Muscle of arm (tissue), 14 donors: Measurements from ENCODE around the gene TBX18. TPM values are rescaled to one million over a fixed set of nuclear protein-coding genes. Genes with fewer than 3 reads are reported as not detected.
A peak's percentile ranks its signal among the peaks of the same experiment; 100 is the strongest.

Source experiments
- DNase-seq: peaks from one replicate; pipeline ENCODE4 v3.0.0-alpha.2; 2013
- long read RNA-seq, 11 donors: transcript quantifications; one replicate each; lab custom pipeline, GENCODE V29; 2026
- polyA plus RNA-seq, 12 donors: library from polyadenylated mRNA; unstranded; fragments of 120-200 nt; gene quantifications; one replicate each; pipeline ENCODE4 v1.2.1, GENCODE V29; 2013; ENCODE audit not compliant: insufficient read length in 12 of 12

Gene TBX18
- polyA plus RNA-seq: 10 to 100 TPM in 11 of 12 donors, not detected in 1; 15.2 to 60.7 (median 24.2) TPM
- long read RNA-seq, donor 1, partial matches to known transcripts: 0 of 1 reads
- long read RNA-seq, donor 1, other reads (novel, unspliced or antisense): 0 of 1 reads
- long read RNA-seq, donor 2: 0 reads
- long read RNA-seq, donor 3, full-length matches to known transcripts: 2 of 2 reads
- long read RNA-seq, donor 3, partial matches to known transcripts: 0 of 2 reads
- long read RNA-seq, donor 3, other reads (novel, unspliced or antisense): 0 of 2 reads
- long read RNA-seq, donor 4, full-length matches to known transcripts: 2 of 2 reads
- long read RNA-seq, donor 4, partial matches to known transcripts: 0 of 2 reads
- long read RNA-seq, donor 4, other reads (novel, unspliced or antisense): 0 of 2 reads
- long read RNA-seq, donor 5, full-length matches to known transcripts: 2 of 2 reads
- long read RNA-seq, donor 5, partial matches to known transcripts: 0 of 2 reads
- long read RNA-seq, donor 5, other reads (novel, unspliced or antisense): 0 of 2 reads
- long read RNA-seq, donor 6, full-length matches to known transcripts: 4 of 4 reads
- long read RNA-seq, donor 6, partial matches to known transcripts: 0 of 4 reads
- long read RNA-seq, donor 6, other reads (novel, unspliced or antisense): 0 of 4 reads
- long read RNA-seq, donor 7: 0 reads
- long read RNA-seq, donor 8, full-length matches to known transcripts: 4 of 4 reads
- long read RNA-seq, donor 8, partial matches to known transcripts: 0 of 4 reads
- long read RNA-seq, donor 8, other reads (novel, unspliced or antisense): 0 of 4 reads
- long read RNA-seq, donor 9, full-length matches to known transcripts: 2 of 2 reads
- long read RNA-seq, donor 9, partial matches to known transcripts: 0 of 2 reads
- long read RNA-seq, donor 9, other reads (novel, unspliced or antisense): 0 of 2 reads
- long read RNA-seq, donor 10, full-length matches to known transcripts: 2 of 2 reads
- long read RNA-seq, donor 10, partial matches to known transcripts: 0 of 2 reads
- long read RNA-seq, donor 10, other reads (novel, unspliced or antisense): 0 of 2 reads
- long read RNA-seq, donor 11, full-length matches to known transcripts: 3 of 3 reads
- long read RNA-seq, donor 11, partial matches to known transcripts: 0 of 3 reads
- long read RNA-seq, donor 11, other reads (novel, unspliced or antisense): 0 of 3 reads

DNA sequence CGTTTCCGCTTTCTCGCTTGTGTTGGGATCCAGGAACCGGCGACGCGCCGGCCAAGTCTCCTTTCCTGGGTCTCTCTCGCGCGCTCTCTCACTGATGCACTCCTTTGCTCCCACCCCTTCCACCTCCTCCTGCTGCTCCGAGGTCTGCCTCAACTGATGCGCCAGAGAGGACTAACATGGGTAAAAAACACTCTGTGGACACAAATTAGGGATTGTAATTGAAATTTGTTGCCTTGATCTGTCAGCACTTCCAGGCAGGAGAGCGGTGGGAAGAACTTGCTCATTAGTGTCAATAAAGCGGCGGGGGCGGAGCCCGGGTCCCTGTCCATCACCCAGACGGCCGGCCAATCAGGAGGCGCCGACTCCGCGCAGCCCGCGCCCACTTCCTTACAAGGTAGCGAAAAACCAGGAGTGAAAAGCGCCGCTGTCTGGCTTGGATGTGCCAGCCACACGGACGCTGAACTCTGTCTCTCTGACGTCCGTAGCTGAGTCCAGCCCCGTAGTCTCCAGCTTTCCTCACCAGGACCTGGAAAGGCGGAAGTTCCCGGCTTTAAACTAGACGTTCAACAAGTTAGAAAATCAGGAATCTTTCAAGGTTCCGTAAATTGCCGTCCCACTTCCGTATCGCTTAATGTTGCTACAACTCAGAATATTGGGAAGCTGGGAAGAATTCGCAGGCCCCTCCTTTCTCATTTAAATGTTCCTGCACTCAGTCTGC, at the start of gene TBX18:
TBX18 (minus strand) TSS at position 267 of the 718 bp plus-strand sequence. CDS start 417 bp downstream, outside the sequence.
- peak; percentile 96 for DNase-seq

DNA sequence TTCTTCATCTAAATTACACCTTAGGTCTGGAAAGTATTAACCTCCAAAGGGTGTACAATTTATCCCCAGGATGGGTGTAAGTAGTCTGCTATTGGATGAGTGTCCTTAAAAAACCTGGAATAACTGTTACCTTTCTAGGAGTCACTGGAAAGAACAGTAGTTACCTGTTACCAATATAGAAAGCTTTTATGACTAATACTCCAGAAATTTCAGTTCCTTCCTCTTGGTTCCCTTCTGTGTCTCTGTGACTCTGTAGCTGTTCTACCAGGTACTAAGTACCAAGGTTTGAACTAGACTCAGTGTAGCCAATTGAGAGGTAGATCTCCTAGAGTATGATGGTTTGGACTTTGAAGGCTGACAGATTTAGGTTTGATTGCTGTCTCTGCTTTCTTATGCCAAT, 47.0 kb upstream of the TBX18 start:
- DNase-seq: no peak

DNA sequence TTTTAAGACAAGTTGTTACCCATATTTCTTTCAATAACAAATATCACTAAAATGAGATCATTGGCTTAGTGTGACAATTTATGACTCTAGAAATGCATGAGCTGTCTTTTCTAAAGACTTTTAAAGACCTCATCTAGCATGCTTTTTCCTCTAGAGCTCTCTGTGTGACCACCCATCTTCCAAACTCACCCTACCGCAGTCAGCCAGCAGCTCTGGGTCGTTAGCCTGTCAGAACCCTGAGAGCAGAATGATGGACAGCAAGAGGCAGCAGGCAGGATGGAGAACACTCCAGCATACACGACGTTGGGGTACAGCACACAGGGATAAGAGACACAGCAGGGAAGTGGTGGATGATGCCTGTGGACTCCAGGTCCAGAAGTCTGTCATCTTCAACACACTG, 45.1 kb upstream of the TBX18 start:
- DNase-seq: peak; percentile 22

DNA sequence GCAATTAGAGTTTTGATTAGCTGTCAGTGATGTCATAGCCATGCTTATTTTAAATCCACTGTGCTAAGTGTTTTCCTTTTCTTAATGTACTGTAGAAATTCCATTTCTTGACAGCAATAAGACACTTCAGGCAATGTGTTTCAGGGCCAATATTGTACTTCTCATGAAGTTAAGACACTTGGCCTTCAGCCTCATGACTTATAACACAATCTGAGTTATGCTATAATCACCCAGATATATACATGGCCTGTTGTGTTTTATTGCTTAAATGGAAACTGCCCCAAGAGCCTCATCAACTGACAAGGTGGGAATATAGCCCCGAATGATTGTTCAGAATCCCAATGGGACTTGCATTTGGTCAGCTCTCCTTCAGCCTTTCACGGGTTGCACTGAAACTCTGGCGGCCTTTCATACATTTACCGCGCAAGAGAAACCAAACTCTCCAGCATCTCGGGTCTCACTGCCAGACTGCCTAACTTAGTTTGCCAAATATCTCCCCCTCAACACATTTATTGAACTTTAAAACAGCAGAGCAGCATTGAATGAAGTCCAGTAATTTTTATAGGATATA, 44.2 kb upstream of the TBX18 start:
- DNase-seq: peak; percentile 73

DNA sequence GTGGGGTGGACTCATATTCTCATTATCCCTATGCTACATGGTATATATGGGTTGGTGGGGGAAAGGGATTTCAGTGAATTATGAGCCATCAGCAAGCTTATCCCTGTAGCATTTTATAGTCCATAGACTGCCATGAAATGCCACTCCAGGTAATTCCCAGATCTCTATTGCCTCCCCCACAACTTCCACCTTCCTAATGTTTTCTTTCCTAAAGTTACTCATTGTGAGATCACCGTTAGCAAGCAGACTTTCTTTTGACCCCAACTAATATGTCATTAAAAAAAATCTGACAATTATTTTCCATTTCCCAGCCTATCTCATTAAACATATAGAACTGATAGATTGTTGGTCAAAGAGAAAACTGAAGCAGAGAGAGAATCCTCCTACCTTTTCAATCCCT, 40.7 kb upstream of the TBX18 start:
- DNase-seq: no peak

DNA sequence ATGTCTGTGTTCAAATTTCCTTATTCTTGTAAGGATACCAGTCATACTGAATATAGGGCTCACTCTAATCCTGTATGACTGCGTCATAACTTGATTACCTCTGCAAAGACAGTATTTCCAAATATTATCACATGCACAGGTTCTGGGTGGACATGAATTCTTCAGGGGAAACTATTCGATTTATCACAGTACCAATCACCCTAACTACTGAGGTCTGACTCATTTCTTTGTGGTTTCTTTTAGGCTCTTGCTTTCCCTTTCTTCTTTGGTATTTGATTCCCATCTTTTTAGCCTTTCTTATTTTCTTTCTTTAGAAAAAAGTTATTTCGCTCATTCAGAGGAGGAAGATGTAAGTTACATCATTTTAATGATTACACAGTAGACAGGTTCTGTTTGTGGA, 40.3 kb upstream of the TBX18 start:
- DNase-seq: no peak

DNA sequence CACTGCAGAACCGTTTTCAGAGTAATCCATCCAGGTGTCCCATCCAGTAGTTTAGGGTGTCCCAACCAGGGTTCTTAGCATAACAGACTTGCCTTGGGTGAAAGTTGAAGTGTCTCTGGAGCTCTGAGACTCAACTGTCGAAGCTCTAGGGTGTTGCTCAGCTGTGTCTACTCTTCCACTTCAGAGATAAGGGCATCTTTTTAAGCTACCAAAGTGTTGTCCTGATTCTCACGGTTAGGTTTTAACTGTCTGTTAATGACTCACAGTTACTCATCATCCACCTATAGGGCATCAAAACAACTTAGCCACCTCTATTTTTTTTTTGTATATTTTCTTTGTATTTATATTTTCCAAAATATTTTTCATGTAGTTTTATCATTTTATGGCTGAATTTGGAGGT, 36.9 kb upstream of the TBX18 start:
- DNase-seq: no peak

DNA sequence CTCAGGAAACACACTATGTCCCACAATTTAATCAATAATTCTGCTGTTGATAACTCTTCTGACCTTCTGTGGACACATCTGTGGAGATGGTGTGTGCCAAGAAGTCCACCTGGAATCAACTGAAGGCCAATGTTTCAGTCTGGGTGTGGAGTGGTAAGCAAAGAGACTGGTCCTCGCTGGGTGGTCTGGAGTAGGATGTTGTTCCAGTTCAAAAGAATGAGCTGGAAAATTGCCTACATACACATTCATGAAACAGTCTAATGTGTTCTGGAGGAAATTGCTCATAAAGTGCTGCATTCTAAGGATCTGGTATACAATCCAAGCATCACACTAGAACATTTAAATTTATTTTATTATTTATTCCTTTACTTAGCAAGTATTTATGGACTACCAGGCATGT, 33.9 kb upstream of the TBX18 start:
- peak; percentile 40 for DNase-seq

DNA sequence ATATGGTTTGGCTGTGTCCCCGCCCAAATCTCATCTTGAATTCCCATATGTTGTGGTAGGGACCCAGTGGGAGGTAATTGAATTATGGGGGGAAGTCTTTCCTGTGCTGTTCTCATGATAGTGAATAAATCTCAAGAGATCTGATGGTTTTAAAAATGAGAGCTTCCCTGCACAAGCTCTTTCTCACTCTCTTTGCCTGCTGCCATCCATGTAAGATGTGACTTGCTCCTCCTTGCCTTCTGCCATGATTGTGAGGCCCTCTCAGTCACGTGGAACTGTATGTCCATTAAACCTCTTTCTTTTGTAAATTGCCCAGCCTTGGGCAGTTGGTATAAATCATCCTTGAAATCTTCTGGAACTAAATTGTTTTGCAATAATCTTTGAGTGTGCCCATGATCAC, 31.9 kb upstream of the TBX18 start:
- DNase-seq: no peak

DNA sequence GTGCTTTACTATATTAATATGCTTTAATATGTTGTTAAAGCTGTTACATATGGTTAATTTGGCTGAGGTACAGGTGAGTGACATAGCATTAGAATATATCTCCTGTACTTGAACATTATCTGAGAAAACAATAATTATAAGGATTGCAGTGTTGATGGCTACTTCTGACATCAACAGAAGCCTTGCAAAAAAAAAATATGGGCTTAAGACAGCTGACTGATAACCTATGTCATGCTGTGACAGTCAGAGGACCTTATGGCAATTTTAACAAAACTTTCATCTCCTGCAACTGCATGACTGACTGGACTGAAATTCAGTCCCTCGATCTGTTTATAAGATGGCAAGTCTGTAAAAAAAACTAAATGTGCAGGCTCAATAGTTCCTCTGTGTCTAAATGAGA, 27.5 kb upstream of the TBX18 start:
- no peak for DNase-seq

DNA sequence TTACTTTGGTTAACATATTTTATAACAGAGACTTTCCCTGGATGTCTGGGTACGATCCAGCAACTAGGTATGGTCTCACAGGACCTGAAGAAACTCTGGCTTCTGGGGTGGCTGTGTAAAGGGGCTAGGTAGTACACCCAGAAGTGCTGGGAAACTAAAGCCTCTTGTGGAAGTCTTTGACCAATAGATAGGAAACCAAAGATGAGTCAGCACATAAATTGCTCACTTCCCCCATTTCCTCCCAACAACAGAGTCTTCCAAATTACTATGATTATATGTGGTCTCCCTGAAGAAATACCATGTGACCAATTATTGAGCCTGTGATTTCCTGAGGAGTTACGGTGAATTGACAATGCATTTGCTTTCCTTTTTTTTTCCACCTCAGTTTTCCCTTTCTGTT, 26.8 kb upstream of the TBX18 start:
- no peak for DNase-seq

DNA sequence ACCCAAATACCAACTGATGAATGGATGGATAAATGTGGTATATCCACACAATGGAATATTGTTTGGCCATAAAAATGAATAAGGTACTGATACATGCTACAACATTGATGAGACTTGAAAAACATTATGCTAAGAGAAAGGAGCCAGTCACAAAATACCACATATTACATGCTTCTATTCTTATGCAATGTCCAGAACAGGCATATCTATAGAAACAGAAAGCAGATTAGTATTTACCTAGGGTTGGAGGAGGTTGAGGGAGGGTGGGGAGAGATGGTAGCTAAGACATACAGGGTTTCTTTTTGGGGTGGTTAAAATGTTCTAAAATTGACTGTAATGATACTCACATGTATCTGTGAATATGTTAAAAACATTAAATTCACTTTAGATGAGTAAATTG, 24.8 kb upstream of the TBX18 start:
- no peak for DNase-seq

DNA sequence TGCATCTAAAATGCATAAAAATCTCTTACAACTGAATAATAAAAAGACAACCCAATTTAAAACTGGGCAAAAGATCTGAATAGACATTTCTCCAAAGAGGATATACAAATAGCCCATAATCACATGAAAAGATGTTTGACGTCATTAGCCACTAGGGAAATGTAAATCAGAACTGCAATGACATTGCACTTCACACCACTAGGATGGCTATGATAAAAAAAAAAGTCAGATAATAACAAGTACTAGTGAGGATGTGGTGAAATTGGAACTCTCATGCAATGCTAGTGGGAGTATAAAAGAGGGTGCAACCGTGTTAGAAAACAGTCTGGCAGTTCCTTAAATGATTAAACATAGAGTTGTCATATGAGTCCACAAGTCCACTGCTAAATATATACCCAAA, 24.3 kb upstream of the TBX18 start:
- DNase-seq: no peak

DNA sequence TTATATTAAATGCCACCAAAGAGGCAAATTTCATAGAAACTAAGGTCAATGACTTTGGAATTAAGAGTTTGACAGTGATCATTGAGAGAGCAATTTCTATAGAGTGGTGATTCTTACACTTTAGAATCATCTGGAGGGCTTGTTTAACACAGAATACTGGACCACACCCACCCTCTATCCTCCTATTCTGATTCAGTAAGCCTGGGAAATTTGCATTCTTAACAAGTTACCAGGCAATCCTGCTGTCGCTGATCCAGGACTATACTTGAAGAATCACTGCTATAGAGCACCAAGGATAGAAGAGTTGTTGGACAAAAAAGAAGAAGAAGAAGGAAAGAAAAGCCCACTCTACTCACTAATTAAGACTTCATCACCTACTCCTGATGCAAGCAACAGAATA, 21.3 kb upstream of the TBX18 start:
- DNase-seq: no peak

DNA sequence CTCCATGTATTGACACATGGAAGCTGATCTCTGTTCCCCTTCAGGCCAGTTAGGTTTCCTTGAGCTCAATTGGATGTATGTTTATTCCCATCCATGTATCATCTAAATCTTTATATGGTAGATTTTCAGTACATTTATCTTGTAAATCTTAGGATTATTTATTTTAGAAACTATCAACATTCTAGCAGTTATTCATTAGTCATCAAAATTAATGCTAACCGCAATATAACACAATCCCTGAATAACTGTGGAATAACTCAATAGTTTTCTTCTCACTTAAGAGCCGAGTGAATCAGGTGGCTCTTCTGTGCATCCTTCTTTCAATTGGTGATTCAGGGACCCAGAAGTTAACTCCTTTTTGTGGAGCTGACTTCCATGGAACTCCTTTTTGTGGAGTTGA, 15.5 kb upstream of the TBX18 start:
- DNase-seq: no peak

DNA sequence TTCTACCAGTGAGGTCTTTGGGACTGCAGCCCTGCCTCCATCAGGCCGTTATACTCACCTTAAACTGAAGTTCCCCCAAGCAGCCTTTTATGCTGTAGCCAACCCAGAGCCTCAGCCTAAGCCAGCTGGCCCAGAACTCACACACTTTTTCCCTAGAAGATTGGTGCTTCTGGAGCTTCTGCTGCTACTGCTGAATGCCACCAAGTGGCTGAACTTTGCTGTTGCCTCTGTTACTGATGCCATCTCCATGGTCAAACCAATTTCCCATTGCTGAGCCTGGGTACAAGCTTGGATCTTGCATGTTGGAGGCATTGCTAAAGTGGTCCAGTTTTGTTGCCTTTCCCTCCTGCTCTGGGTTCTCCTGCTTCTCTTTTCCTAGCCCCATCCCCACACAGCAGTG, 15.0 kb upstream of the TBX18 start:
- no peak for DNase-seq

DNA sequence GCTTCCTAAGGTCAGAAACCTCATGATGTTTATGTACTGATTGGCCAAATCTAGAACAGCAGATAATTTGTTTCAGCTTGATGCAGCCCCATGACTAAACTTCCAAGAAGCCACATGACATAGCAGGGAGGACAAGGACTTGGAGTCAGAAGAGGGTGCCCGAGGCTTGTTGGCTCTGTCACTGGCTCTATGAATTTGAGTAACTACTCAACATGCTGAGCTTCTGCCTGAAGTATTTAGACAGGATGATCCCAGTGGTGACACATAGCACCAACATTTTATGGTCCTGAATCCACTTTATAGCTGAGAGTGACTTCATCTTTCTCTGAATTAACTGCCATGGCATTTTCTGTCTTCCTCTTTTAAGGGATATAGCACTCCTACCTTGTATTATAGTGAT, 13.5 kb upstream of the TBX18 start:
- DNase-seq: no peak

DNA sequence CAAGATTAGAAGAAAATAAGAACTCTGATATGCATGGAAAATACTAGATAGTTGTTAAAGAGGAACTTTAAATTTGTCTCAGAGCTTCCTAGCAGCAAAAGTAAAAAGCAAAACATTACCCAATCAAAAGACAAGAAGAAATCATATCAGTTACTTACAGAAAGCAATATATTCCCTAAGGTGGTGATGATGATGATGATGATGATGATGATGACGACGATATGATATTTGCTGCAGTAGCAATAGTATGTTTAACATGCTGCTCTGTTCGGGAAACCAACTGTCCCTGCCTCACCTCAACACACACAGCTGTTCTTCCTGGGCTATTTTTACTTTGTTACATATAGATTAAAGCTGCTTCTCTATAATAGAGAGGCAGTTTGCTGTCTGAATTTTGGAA, 12.0 kb upstream of the TBX18 start:
- DNase-seq: no peak

DNA sequence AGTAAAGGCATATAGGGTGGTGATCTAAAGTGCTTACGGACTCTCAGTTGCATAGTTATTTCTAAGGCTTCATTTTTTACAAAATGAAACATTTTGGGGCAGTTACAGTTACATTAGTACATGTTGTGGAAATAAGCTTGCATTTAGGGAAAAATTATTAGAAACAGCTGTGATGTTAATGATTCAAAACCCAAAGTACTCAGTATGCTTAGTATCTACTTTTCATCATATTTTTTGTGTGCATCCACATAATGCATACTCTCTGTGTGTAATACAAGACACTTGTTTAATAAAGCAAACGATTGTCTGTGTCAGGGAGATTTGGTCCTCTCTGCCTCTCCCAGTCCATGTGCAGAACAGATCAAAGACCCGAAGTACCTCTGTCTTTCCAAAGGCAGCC, 11.4 kb upstream of the TBX18 start:
- no peak for DNase-seq

DNA sequence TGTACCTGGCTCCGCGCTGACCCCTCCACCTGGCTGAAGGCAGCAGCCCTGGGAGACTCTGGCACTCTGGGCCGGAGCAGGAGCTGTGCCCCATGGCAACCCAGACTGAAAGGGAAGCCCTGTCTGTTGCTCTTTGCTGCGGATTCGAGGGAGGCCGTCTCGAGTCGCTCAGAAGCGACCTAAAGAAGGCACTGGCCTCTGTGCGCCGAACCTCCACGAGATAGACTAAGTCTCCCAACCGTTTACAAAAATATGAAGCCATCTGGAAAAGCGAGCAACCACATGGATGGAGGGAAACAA, 10.5 kb upstream of the TBX18 start:
- DNase-seq: no peak

DNA sequence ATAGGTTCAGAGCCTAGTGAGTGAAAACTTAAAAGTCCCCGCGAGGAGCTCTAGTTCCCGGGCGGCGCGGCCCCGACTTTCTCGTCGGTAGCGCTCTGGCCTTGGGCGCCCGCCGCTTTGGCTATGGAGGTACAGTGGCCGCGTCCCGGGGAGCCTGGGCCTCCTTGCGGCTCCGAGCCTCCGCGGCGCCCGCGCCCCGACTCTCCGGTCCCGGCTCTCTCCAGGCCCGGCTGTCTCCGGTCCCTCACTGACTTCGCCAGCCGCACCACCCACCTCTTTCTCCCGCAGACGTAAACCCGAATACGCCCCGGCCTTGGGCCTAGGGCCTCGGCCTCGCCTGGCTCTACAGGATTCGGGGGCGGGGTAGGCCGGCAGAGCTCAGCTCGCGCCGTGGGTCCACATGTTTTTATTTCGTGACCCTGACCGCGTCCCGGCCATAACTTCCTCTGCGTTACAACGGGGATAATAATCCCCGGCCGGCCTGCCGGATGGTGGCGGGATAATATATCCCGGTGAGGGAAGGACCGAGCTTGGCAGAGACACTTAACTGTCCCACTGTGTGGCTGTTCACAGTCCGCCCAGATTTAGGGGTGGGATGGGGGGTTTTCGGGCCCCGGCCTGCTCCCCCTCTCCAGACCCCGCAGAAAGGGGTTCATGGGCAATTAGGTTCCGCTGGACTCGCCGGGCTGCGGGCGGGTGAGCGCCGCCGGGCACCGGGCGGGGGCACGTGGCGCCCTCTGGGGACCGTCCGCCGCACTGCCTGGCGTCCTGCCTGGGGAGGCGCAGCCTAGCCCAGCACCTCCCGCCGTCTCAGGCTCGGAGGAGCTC, 10.0 kb upstream of the TBX18 start:
- no peak for DNase-seq
